HG03108 (cell line): ENCODE data around the gene ZFPL1.

ENCODE experiments used
- ATAC-seq: cut with Tn5 transposase; IDR thresholded peaks from one replicate; pipeline ENCODE4 v1.9.1; 2021; ENCODE audit warnings: moderate library complexity; ENCODE audit not compliant: unreplicated experiment

Gene ZFPL1

GRCh38 chr11:65059959-65060824 is 23.8 kb upstream of the ZFPL1 start:
- no peak for ATAC-seq

- no peak for ATAC-seq
Measured at GRCh38 chr11:65060913-65061408, 23.1 kb upstream of the ZFPL1 start.

DNA sequence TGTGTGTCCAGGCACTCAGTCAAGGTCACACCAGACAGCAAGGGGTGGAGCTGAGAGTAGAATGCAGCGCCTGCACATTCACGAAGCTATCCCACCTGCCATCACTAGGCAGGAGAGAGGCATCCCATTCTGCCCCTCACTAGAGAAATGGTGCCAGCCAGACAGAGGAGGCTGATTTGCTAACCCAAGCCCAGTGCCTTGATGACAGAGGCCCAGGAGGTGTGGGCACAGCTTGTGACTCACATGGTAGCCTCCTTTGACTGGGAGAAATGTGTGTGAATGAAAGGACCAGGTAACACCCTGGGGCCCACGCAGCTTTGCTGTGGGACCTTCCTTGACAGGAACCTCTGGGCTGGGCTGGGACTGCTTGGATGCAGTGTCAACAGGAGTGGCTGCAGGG is 20.5 kb upstream of the ZFPL1 start:
- ATAC-seq = no peak

DNA sequence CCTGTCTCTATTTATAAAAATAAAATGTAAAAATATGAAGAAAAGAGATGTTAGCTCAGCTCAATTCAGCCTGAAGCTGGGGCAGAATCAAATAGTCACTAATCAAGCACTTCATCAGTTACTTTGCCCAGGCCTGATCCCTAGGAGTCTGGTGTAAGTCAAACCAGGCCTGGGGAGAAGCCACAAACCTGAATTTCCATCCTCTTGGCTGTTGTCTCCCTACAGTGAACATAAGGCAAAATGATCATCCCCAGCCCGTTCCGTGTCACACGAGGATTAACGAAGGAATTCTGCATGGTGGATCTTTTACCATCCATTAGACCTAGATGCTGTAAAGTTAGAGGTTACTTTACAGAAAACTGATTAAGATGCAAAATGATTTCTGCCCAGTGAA is 19.2 kb upstream of the ZFPL1 start:
- ATAC-seq = no peak

- no peak for ATAC-seq
Measured at GRCh38 chr11:65065851-65066250, 18.2 kb upstream of the ZFPL1 start.

DNA sequence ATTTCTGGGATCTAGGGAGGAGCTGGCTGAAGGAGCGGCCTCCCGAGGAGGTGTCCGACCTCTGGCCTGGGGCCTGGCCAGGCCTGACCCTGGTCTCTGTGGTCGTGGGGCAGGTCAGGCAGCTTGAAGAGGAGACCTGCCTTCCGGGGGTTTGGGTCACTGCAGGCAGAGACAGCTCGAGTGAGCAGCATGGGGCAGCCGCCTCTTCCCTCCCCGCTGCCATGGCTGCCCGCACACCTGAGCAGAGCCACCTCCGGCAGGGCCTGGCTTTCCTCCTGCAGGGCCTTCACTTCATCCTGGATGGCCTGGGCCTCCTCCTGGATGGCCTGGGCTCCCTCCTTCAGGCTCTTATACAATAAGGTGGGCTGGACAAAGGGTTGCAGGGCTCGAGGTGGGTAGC is 17.7 kb upstream of the ZFPL1 start:
- no peak for ATAC-seq

DNA sequence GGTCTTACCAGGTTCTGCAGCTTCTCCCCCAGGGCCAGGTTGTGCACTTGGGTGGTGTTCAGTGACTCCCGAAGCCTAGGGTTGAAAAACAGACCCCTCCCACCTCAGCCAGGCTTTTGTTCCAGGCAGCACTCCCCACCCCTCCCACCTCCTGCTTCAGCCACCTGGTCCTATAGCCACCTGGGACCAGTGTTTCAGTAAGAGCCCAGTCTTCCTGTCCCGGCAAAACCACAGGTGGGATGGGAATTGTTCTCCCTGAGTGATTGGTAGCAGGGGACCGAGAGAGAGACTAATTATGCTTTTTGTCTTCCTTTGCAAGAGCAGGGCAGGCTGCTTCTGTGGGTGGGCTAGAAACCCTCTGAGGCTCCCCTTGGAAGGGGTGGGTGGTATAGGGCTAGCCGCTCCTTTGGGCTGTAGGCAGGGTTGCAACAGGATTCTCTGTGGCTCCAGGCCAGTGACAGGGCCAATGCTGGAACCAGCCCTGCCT is 17.2 kb upstream of the ZFPL1 start:
- no peak for ATAC-seq

GRCh38 chr11:65067446-65067845 is 16.6 kb upstream of the ZFPL1 start:
- no peak for ATAC-seq

- no peak for ATAC-seq
Measured at GRCh38 chr11:65069217-65069616, 14.8 kb upstream of the ZFPL1 start.

GRCh38 chr11:65071907-65072630 is 12.0 kb upstream of the ZFPL1 start:
- no peak for ATAC-seq

GRCh38 chr11:65072631-65072966 is 11.4 kb upstream of the ZFPL1 start:
- no peak for ATAC-seq

DNA sequence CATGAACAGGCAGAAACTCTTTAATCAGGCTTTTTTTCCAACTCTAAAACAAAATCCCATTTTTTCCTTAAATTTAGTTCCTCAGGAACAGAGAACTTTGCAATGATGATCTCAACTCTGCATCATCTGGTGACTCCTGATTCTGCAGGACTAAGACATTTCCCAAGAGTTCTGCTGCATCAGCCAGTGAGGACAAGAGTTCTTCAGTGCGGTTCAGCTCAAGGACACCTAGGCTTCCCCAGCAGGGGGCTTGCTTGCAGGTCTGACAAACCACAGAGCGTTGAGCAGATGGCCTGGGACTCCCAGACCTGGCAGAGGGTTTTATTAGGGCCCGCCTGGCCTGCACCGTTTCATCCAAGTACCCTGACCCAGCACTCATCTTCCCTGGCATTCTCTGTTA is 6.6 kb upstream of the ZFPL1 start:
- ATAC-seq = no peak

DNA sequence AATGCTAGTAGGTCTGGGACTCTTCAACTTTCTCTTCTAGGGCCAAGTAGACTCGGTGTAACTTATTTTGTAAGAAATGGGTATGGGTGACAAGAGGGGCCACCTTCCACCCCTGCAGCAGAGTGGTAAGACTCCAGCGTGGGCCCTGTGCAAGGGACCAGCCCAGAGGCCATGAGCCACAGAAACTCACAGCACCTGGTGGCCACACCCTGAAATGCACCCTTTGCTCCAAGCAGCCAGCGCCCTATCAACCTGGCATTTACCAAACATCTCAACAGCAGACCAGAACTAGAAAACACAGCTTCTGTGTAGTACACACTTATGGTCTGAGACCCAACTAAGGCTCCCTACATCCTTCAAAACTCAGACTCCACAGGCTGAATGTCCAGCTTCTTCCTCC is 5.9 kb upstream of the ZFPL1 start:
- ATAC-seq = no peak

DNA sequence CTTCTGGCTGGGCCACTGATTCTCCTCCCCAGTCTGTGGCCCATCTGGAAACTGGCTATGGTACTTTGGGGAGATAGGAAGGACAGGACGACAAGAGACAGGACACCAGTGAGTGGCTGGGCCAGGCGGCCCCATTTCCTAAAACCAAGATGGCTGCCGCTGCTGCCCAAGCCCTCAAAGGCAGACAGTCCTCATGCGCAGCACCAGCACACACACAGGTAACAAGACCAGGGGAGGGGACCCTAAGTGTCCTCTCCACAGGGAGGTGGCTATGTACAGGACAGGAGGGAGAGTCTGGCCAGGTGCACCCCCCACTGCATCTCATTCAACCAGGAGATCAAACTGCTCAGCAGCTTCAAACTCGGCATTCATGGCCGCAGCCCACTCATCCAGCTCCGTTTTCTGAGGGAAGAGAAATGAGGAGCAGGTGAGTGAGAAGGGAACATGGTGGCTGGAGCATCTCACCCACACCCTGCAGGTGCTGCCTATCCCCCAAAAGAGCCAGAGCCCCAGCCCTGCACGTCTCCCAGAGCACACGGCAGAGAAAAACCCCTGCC is 5.2 kb upstream of the ZFPL1 start:
- no peak for ATAC-seq

DNA sequence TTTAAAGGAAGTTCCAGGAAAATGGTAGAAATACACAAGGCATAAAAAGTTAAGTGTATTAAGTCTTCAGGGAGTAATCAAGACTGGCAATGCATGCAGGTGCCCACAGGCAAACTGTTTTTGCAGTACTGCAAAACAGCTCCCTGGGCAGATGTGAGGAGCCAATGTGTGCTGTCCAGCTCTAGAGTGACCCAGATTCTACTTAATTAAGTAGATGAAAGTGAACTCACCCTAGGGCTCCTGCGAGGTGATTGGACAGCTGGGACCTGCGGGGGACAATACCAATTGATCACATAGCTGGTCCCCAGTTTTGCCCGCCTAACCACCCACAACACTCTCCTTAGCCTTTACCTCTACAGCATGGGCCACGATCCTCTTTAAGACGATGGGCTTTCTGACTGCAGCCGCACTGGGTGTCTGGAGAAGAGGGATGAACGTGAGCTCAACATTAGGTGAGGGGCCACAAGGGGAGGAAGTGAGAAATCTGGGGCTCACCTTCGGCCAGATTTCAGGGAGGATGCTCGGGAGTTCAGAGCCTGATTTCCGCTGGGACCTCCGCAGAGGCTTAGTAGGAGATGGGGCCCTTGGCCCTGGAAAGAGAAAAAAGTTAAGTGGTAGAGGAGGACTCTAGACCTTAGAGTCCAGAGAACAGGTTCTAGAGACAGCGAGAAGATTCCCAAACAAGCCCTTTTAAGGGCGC is 738 bp upstream of the ZFPL1 start:
- ATAC-seq = no peak

DNA sequence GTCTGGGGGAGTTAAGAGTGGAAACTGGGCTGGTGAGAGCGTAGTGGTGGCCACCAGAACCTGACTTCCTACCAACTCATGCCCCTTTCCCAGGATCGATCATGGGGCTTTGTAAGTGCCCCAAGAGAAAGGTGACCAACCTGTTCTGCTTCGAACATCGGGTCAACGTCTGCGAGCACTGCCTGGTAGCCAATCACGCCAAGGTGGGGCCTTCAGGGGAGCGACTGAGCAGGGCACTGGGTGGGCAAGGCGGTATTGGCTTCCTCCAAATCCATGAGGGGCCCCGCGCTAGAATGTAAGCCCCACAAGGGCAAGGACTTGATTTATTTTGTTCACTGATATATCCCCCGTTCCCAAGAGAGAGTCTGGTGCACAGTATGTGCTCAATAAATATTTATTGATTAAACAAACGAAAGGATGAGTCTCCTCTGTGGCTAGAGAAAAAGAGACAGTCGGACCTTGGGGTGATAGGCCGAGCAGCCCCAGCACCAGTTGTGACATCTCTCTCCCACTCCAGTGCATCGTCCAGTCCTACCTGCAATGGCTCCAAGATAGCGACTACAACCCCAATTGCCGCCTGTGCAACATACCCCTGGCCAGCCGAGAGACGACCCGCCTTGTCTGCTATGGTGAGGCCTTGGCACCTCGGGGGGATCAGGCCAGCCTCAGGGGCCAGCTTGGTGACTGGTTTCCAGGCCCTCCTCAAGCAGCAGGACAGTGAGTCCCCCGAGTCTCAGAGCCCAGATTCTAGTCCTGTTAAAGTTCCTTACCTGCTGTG is 765 bp downstream of the ZFPL1 start:
- ATAC-seq = no peak

DNA sequence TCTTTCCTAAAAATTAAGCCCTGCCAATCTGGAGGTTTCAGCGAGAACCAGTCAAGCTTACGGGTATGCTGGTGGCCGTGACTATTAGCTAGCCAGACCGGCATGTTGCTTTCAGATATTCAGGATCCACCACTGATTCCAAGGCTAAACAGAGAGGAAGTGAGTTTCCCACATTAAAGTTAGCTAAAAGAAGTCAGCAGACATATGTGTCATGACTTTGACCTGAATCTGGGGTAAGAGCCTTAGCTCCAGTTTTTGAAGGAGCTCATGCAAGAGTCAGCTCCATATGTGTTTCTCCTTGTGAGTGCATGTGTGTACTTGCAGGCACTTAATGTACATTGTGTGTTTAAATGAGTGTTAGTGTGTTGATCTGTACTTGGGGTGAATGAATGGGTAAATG is 1.4 kb downstream of the ZFPL1 start:
- no peak for ATAC-seq

- no peak for ATAC-seq
Measured at GRCh38 chr11:65086809-65087208, 2.8 kb downstream of the ZFPL1 start.

DNA sequence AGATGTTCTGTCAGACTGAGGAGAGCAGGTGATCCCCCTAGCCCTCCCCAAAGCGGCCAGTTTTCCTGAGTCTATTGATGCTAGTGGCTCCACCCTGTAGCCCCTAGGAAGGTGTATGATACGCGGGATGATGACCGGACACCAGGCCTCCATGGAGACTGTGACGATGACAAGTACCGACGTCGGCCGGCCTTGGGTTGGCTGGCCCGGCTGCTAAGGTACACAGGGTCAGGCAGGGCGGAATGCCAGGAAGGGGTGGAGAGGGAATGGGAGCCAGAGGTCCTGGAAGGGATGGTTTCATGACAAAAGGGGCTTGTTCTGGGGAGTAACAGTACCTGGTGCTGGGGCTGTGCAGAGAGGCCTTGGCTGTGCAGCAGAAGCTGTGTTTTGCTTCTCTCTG is 3.2 kb downstream of the ZFPL1 start:
- ATAC-seq = no peak

- no peak for ATAC-seq
Measured at GRCh38 chr11:65087827-65088226, 3.8 kb downstream of the ZFPL1 start.

DNA sequence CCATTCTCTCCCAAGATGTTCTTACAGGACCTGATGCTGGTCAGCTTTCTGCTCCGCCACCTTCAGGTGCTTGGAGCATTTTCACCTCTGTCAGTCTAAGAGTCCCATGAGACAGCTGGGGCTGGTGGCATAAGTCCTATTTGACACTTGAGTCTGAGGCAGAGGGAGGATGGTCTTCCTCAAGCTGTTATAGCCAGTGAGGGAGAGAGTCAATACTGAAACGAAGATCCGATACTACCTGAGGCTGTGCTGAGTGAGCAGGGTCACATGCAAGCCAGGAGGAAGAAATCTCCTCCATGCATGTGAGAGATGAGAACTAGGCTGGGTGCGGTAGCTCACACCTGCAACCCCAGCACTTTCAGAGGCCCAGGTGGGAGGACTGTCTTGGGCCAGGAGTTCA is 5.6 kb downstream of the ZFPL1 start:
- ATAC-seq = no peak
